ENCODE measurements around the gene SIRT4.

The SIRT4 gene

GRCh38 chr12:120278137-120279069 lies 23.7 kb upstream of the SIRT4 start:
- no peaks in the 10 kb centered on the region for H3K36me3 ChIP-seq (ENCODE audit: control insufficient read depth in 1 of 2, insufficient read depth in 2 of 2, low read length in 2 of 2)
- H3K27ac ChIP-seq (ENCODE audit: low read depth, low read length) = no peak overlapping the region
- H3K9me3 ChIP-seq (ENCODE audit: control insufficient read depth in 1 of 2, low read length in 2 of 2) = no peaks in the 10 kb centered on the region
- H3K4me3 ChIP-seq (ENCODE audit: low read depth in 1 of 2, low read length in 2 of 2) = no peak overlapping the region
- H3K4me1 ChIP-seq (ENCODE audit: control insufficient read depth in 1 of 2, insufficient read depth in 2 of 2, low read length in 2 of 2) = no peaks in the 10 kb centered on the region
- H3K9ac ChIP-seq (ENCODE audit: low read depth in 1 of 2, low read length in 2 of 2) = no peak overlapping the region
- no peaks in the 10 kb centered on the region for H3K27me3 ChIP-seq (ENCODE audit: control insufficient read depth in 1 of 2, insufficient read depth in 2 of 2, low read length in 2 of 2)

DNA sequence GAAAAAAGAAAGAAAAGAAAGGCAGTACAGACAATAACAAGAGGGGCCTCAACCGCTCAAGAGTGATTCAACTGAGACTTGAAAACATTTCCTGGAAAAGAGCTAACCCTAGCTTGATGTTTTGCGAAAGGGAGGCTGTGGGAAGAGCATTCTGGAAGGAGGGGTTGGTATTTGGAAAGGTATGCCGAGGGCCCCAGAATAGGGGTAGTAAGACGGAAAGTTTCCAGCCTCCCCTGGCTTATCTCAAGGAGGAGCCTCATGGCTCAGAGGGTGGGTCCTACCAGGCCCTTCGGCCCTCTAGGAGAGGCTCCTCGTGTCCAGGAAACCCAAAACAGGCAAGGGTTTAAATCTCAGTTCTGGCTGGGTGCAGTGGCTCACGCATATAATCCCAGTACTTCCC lies 18.8 kb upstream of the SIRT4 start:
- H3K4me1 ChIP-seq (ENCODE audit: control insufficient read depth in 1 of 2, insufficient read depth in 2 of 2, low read length in 2 of 2) = no peaks in the 10 kb centered on the region
- H3K36me3 ChIP-seq (ENCODE audit: control insufficient read depth in 1 of 2, insufficient read depth in 2 of 2, low read length in 2 of 2) = no peaks in the 10 kb centered on the region
- H3K9ac ChIP-seq (ENCODE audit: low read depth in 1 of 2, low read length in 2 of 2) = no peak overlapping the region
- H3K27ac ChIP-seq (ENCODE audit: low read depth, low read length) = no peak overlapping the region
- H3K9me3 ChIP-seq (ENCODE audit: control insufficient read depth in 1 of 2, low read length in 2 of 2) = no peaks in the 10 kb centered on the region
- no peaks in the 10 kb centered on the region for H3K27me3 ChIP-seq (ENCODE audit: control insufficient read depth in 1 of 2, insufficient read depth in 2 of 2, low read length in 2 of 2)
- no peak overlapping the region for H3K4me3 ChIP-seq (ENCODE audit: low read depth in 1 of 2, low read length in 2 of 2)

- H3K27me3 ChIP-seq (ENCODE audit: control insufficient read depth in 1 of 2, insufficient read depth in 2 of 2, low read length in 2 of 2) = no peaks in the 10 kb centered on the region
- no peak overlapping the region for H3K9ac ChIP-seq (ENCODE audit: low read depth in 1 of 2, low read length in 2 of 2)
- no peaks in the 10 kb centered on the region for H3K9me3 ChIP-seq (ENCODE audit: control insufficient read depth in 1 of 2, low read length in 2 of 2)
- H3K4me1 ChIP-seq (ENCODE audit: control insufficient read depth in 1 of 2, insufficient read depth in 2 of 2, low read length in 2 of 2) = no peaks in the 10 kb centered on the region
- H3K36me3 ChIP-seq (ENCODE audit: control insufficient read depth in 1 of 2, insufficient read depth in 2 of 2, low read length in 2 of 2) = no peaks in the 10 kb centered on the region
- H3K27ac ChIP-seq (ENCODE audit: low read depth, low read length) = no peak overlapping the region
- no peak overlapping the region for H3K4me3 ChIP-seq (ENCODE audit: low read depth in 1 of 2, low read length in 2 of 2)
These were observed 17.7 kb upstream of the SIRT4 start for GRCh38 chr12:120284381-120284780.

GRCh38 chr12:120286768-120287490 lies 15.2 kb upstream of the SIRT4 start:
- H3K27me3 ChIP-seq (ENCODE audit: control insufficient read depth in 1 of 2, insufficient read depth in 2 of 2, low read length in 2 of 2) = no peaks in the 10 kb centered on the region
- peaks cover 0 to 4% of the 10 kb centered on the region in 2 donors for H3K4me1 ChIP-seq (ENCODE audit: control insufficient read depth in 1 of 2, insufficient read depth in 2 of 2, low read length in 2 of 2)
- H3K27ac ChIP-seq (ENCODE audit: low read depth, low read length) = no peak overlapping the region
- no peak overlapping the region for H3K4me3 ChIP-seq (ENCODE audit: low read depth in 1 of 2, low read length in 2 of 2)
- no peaks in the 10 kb centered on the region for H3K36me3 ChIP-seq (ENCODE audit: control insufficient read depth in 1 of 2, insufficient read depth in 2 of 2, low read length in 2 of 2)
- H3K9ac ChIP-seq (ENCODE audit: low read depth in 1 of 2, low read length in 2 of 2) = no peak overlapping the region
- H3K9me3 ChIP-seq (ENCODE audit: control insufficient read depth in 1 of 2, low read length in 2 of 2) = no peaks in the 10 kb centered on the region

- Histone ChIP-seq H3K9me3 (ENCODE audit: control insufficient read depth in 1 of 2, low read length in 2 of 2) (no peaks in the 10 kb centered on the region), H3K27ac (ENCODE audit: low read depth, low read length) (no peak overlapping the region), H3K27me3 (ENCODE audit: control insufficient read depth in 1 of 2, insufficient read depth in 2 of 2, low read length in 2 of 2) (no peaks in the 10 kb centered on the region), H3K4me3 (ENCODE audit: low read depth in 1 of 2, low read length in 2 of 2) (no peak overlapping the region), H3K9ac (ENCODE audit: low read depth in 1 of 2, low read length in 2 of 2) (no peak overlapping the region), H3K4me1 (ENCODE audit: control insufficient read depth in 1 of 2, insufficient read depth in 2 of 2, low read length in 2 of 2) (peaks cover 0 to 4% of the 10 kb centered on the region in 2 donors), H3K36me3 (ENCODE audit: control insufficient read depth in 1 of 2, insufficient read depth in 2 of 2, low read length in 2 of 2) (no peaks in the 10 kb centered on the region)
These were observed 14.6 kb upstream of the SIRT4 start for GRCh38 chr12:120287491-120287890.

- H3K36me3 ChIP-seq (ENCODE audit: control insufficient read depth in 1 of 2, insufficient read depth in 2 of 2, low read length in 2 of 2) = no peaks in the 10 kb centered on the region
- H3K27ac ChIP-seq (ENCODE audit: low read depth, low read length) = no peak overlapping the region
- H3K9me3 ChIP-seq (ENCODE audit: control insufficient read depth in 1 of 2, low read length in 2 of 2) = no peaks in the 10 kb centered on the region
- H3K27me3 ChIP-seq (ENCODE audit: control insufficient read depth in 1 of 2, insufficient read depth in 2 of 2, low read length in 2 of 2) = no peaks in the 10 kb centered on the region
- H3K4me1 ChIP-seq (ENCODE audit: control insufficient read depth in 1 of 2, insufficient read depth in 2 of 2, low read length in 2 of 2) = peaks cover 4 to 5% of the 10 kb centered on the region in 2 donors
- peak overlapping the region; percentile 8 to 48 for H3K9ac ChIP-seq (ENCODE audit: low read depth in 1 of 2, low read length in 2 of 2)
- peak overlapping the region; percentile 13 to 46 for H3K4me3 ChIP-seq (ENCODE audit: low read depth in 1 of 2, low read length in 2 of 2)
These were observed 11.4 kb upstream of the SIRT4 start for GRCh38 chr12:120290609-120291305.

GRCh38 chr12:120292411-120292660 lies 9.8 kb upstream of the SIRT4 start:
- Histone ChIP-seq H3K9me3 (ENCODE audit: control insufficient read depth in 1 of 2, low read length in 2 of 2) (no peaks in the 10 kb centered on the region), H3K4me1 (ENCODE audit: control insufficient read depth in 1 of 2, insufficient read depth in 2 of 2, low read length in 2 of 2) (peaks cover 4 to 5% of the 10 kb centered on the region in 2 donors), H3K27ac (ENCODE audit: low read depth, low read length) (peak overlapping the region; percentile 99), H3K27me3 (ENCODE audit: control insufficient read depth in 1 of 2, insufficient read depth in 2 of 2, low read length in 2 of 2) (no peaks in the 10 kb centered on the region), H3K9ac (ENCODE audit: low read depth in 1 of 2, low read length in 2 of 2) (peak overlapping the region; percentile 79), H3K4me3 (ENCODE audit: low read depth in 1 of 2, low read length in 2 of 2) (peak overlapping the region; percentile 58 to 73), H3K36me3 (ENCODE audit: control insufficient read depth in 1 of 2, insufficient read depth in 2 of 2, low read length in 2 of 2) (no peaks in the 10 kb centered on the region)

- Histone ChIP-seq H3K4me1 (ENCODE audit: control insufficient read depth in 1 of 2, insufficient read depth in 2 of 2, low read length in 2 of 2) (peaks cover 4 to 5% of the 10 kb centered on the region in 2 donors), H3K36me3 (ENCODE audit: control insufficient read depth in 1 of 2, insufficient read depth in 2 of 2, low read length in 2 of 2) (no peaks in the 10 kb centered on the region), H3K27ac (ENCODE audit: low read depth, low read length) (peak within 1 kb of the TSS; percentile 99), H3K9ac (ENCODE audit: low read depth in 1 of 2, low read length in 2 of 2) (peak within 1 kb of the TSS; percentile 79), H3K4me3 (ENCODE audit: low read depth in 1 of 2, low read length in 2 of 2) (peak within 1 kb of the TSS; percentile 58 to 73), H3K9me3 (ENCODE audit: control insufficient read depth in 1 of 2, low read length in 2 of 2) (no peaks in the 10 kb centered on the region), H3K27me3 (ENCODE audit: control insufficient read depth in 1 of 2, insufficient read depth in 2 of 2, low read length in 2 of 2) (no peaks in the 10 kb centered on the region)
These were observed 9.2 kb upstream of the SIRT4 start, which contains the start of gene RNU4-1 for GRCh38 chr12:120292661-120293531. Gene RNU4-1 (minus strand): TSS chr12:120293237.

- Histone ChIP-seq H3K36me3 (ENCODE audit: control insufficient read depth in 1 of 2, insufficient read depth in 2 of 2, low read length in 2 of 2) (no peaks in the 10 kb centered on the region), H3K9me3 (ENCODE audit: control insufficient read depth in 1 of 2, low read length in 2 of 2) (no peaks in the 10 kb centered on the region), H3K4me3 (ENCODE audit: low read depth in 1 of 2, low read length in 2 of 2) (no peak overlapping the region), H3K27me3 (ENCODE audit: control insufficient read depth in 1 of 2, insufficient read depth in 2 of 2, low read length in 2 of 2) (no peaks in the 10 kb centered on the region), H3K4me1 (ENCODE audit: control insufficient read depth in 1 of 2, insufficient read depth in 2 of 2, low read length in 2 of 2) (peaks cover 4 to 9% of the 10 kb centered on the region in 2 donors), H3K27ac (ENCODE audit: low read depth, low read length) (no peak overlapping the region), H3K9ac (ENCODE audit: low read depth in 1 of 2, low read length in 2 of 2) (no peak overlapping the region)
These were observed 12.1 kb downstream of the SIRT4 start for GRCh38 chr12:120314220-120314619.

Data from duodenal mucosa (tissue), 2 donors.